ENCODE data around the gene NAT10.

The NAT10 gene

GRCh38 chr11:34072832-34073231 is 32.6 kb upstream of the NAT10 start:
- Histone ChIP-seq H3K4me3 (ENCODE audit: low read depth, low read length, poor library complexity, severe bottlenecking) (no peak overlapping the region), H3K36me3 (ENCODE audit: insufficient read depth, low read length) (peaks cover 84% of the 10 kb centered on the region), H3K9me2 (ENCODE audit: low read depth, low read length) (no peaks in the 10 kb centered on the region), H3K27me3 (ENCODE audit: insufficient read depth, low read length) (no peaks in the 10 kb centered on the region), H3K9me3 (ENCODE audit: low read length) (no peaks in the 10 kb centered on the region), H3K9ac (ENCODE audit: low read length) (no peak overlapping the region), H3K4me1 (ENCODE audit: insufficient read depth, low read length, severe bottlenecking) (peaks cover 10% of the 10 kb centered on the region), H3K4me2 (ENCODE audit: low read length) (no peak overlapping the region), H3F3A (ENCODE audit: insufficient read depth, low read length) (no peaks in the 10 kb centered on the region), H3K27ac (ENCODE audit: low read depth, low read length, poor library complexity, severe bottlenecking) (no peak overlapping the region), H2AFZ (ENCODE audit: low read length) (no peak overlapping the region), H3K79me2 (ENCODE audit: insufficient read depth, low read length) (peaks cover 49% of the 10 kb centered on the region), H4K20me1 (ENCODE audit: insufficient read depth, low read length) (0 out of 2 replicates have a peak, but pooled peaks cover 9% of the 10 kb centered on the region)
- TF ChIP-seq CTCF (IDR thresholded peaks at IDR 0.05; ENCODE audit: low read length) = no peak
- no peak for TF ChIP-seq EZH2 (IDR thresholded peaks at IDR 0.05; ENCODE audit: borderline replicate concordance, low read length)

GRCh38 chr11:34074391-34074790 is 31.0 kb upstream of the NAT10 start:
- no peak overlapping the region for H2AFZ ChIP-seq (ENCODE audit: low read length)
- no peak overlapping the region for H3K9ac ChIP-seq (ENCODE audit: low read length)
- H3K4me3 ChIP-seq (ENCODE audit: low read depth, low read length, poor library complexity, severe bottlenecking) = no peak overlapping the region
- no peaks in the 10 kb centered on the region for H3K4me1 ChIP-seq (ENCODE audit: insufficient read depth, low read length, severe bottlenecking)
- no peaks in the 10 kb centered on the region for H3F3A ChIP-seq (ENCODE audit: insufficient read depth, low read length)
- H3K9me2 ChIP-seq (ENCODE audit: low read depth, low read length) = no peaks in the 10 kb centered on the region
- H3K9me3 ChIP-seq (ENCODE audit: low read length) = no peaks in the 10 kb centered on the region
- peaks cover 33% of the 10 kb centered on the region for H3K79me2 ChIP-seq (ENCODE audit: insufficient read depth, low read length)
- no peak for TF ChIP-seq EZH2 (IDR thresholded peaks at IDR 0.05; ENCODE audit: borderline replicate concordance, low read length)
- TF ChIP-seq CTCF (IDR thresholded peaks at IDR 0.05; ENCODE audit: low read length) = no peak
- H3K4me2 ChIP-seq (ENCODE audit: low read length) = no peak overlapping the region
- peaks cover 92% of the 10 kb centered on the region for H3K36me3 ChIP-seq (ENCODE audit: insufficient read depth, low read length)
- no peaks in the 10 kb centered on the region for H3K27me3 ChIP-seq (ENCODE audit: insufficient read depth, low read length)
- no peak overlapping the region for H3K27ac ChIP-seq (ENCODE audit: low read depth, low read length, poor library complexity, severe bottlenecking)
- no peaks in the 10 kb centered on the region for H4K20me1 ChIP-seq (ENCODE audit: insufficient read depth, low read length)

GRCh38 chr11:34075178-34075820 is 30.1 kb upstream of the NAT10 start:
- Histone ChIP-seq H4K20me1 (ENCODE audit: insufficient read depth, low read length) (no peaks in the 10 kb centered on the region), H3K4me3 (ENCODE audit: low read depth, low read length, poor library complexity, severe bottlenecking) (no peak overlapping the region), H3K36me3 (ENCODE audit: insufficient read depth, low read length) (peaks cover 96% of the 10 kb centered on the region), H3K4me1 (ENCODE audit: insufficient read depth, low read length, severe bottlenecking) (no peaks in the 10 kb centered on the region), H2AFZ (ENCODE audit: low read length) (no peak overlapping the region), H3K9me3 (ENCODE audit: low read length) (no peaks in the 10 kb centered on the region), H3K9ac (ENCODE audit: low read length) (no peak overlapping the region), H3K79me2 (ENCODE audit: insufficient read depth, low read length) (peaks cover 24% of the 10 kb centered on the region), H3K4me2 (ENCODE audit: low read length) (no peak overlapping the region), H3K9me2 (ENCODE audit: low read depth, low read length) (no peaks in the 10 kb centered on the region), H3F3A (ENCODE audit: insufficient read depth, low read length) (no peaks in the 10 kb centered on the region), H3K27me3 (ENCODE audit: insufficient read depth, low read length) (no peaks in the 10 kb centered on the region), H3K27ac (ENCODE audit: low read depth, low read length, poor library complexity, severe bottlenecking) (no peak overlapping the region)
- TF ChIP-seq EZH2 (IDR thresholded peaks at IDR 0.05; ENCODE audit: borderline replicate concordance, low read length) = no peak
- no peak for TF ChIP-seq CTCF (IDR thresholded peaks at IDR 0.05; ENCODE audit: low read length)
